LNCaP clone FGC (cell line): ENCODE measurements around the gene RABGAP1L.

Source experiments
- DNase-seq: peaks from one replicate; pipeline ENCODE4 v3.0.0-alpha.2; 2011; ENCODE audit warnings: low read depth
- H3K4me3 ChIP-seq: 2 replicates; pipeline ENCODE4 v1.5.1; 2011; ENCODE audit warnings: mild to moderate bottlenecking, low read depth, low read length, control low read depth
- CTCF ChIP-seq: IDR thresholded peaks from 2 replicates; pipeline ENCODE4 v1.5.1; 2012; ENCODE audit warnings: mild to moderate bottlenecking; ENCODE audit not compliant: control insufficient read depth, insufficient read depth; ENCODE audit errors: extremely low read depth

RABGAP1L gene

DNA sequence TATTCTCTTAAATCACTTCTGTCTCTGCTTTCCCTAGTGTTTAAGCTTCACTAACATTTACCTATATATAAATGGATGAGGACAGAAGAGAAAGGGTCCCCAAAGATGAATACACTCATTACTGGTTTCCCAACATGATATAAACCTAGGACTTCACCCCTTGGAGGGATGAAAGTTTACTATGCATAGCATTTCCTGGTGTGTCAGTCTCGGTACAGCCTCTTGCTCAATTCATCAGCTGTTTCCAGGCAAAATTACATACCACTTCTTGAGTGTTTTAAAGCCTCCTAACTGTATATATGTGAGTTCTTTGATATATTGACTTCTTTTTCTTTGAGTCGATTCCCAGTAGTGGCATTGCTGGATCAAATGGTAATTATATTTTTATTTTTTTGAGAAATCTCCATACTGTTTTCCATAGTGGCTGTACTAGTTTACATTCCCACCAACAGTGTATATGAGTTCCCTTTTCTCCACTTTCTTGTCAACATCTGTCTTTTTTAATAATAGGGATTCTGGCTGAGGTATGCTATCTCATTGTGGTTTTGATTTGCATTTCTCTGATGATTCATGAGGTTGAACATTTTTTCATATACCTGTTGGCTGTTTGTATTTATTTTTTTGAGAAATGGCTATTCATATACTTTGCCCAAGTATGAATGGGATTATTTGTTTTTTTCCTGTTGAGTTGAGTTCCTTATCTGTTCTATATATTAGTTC, 581.1 kb downstream of the RABGAP1L start:
- DNase-seq, result no peak
- no peak for TF ChIP-seq CTCF
- H3K4me3 ChIP-seq, result no peak overlapping the region

GRCh38 chr1:174742805-174743653, 583.7 kb downstream of the RABGAP1L start:
- no peak overlapping the region for H3K4me3 ChIP-seq
- no peak for DNase-seq
- no peak for TF ChIP-seq CTCF

DNA sequence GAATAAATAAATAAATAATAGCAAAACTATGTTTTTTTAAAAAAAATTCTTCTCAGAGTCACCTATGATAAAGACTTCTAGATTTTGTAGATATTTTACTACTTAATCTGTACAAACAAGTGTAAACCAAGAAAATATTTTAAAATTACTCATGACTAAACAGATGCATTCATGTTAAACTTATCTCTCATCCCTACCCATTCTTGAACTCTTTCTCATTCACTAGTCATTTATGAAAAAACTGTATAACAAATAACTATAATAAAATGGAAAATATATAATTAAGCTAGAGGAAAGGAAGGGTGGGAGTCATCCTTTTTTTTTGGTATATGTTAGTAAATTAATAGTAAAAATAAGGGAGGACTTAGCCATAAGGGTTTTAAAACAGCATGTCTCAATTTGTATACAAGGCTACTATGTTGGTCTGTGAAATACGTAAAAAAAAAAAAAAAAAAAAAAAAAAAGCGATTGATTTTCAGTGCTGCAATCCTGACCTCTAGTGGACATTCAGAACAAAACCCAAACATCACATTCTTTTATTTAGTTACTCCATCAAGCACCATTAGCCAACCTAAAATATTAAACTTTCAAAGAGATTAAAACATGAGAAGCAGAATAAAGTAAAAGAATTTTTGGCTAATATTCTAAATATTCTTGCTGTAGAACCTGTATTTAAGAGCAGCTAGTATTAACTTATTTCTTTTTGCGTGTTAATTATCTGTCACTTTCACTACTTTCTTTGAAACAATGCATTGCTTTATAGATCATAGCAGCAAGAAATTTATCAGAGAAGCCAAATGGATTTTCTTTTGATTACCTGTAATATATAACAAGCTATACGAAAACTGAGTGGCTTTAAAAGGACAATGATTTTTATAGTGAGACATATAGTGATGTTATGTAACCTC, 584.6 kb downstream of the RABGAP1L start:
- peak; percentile 17 for DNase-seq
- peak; percentile 61 for TF ChIP-seq CTCF
- H3K4me3 ChIP-seq, result no peak overlapping the region

DNA sequence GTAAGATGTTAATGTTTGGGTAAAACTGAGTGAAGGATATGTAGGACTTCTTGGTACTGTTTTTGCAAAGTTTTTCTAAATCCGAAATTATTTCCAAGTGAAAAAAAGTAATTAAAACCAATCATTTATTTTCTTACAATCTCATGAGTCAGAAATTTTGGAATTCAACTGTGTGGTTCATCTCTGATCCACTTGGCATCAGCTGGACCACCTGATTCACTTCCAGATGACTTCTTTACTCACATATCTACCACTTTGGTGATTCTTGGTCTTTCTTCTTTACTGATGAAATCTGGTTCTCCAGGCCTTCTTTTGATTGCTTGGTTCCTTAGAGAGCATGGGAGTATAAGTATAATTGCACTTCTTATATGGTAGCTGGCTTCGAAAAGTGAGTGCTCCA, 585.6 kb downstream of the RABGAP1L start:
- no peak for DNase-seq

DNA sequence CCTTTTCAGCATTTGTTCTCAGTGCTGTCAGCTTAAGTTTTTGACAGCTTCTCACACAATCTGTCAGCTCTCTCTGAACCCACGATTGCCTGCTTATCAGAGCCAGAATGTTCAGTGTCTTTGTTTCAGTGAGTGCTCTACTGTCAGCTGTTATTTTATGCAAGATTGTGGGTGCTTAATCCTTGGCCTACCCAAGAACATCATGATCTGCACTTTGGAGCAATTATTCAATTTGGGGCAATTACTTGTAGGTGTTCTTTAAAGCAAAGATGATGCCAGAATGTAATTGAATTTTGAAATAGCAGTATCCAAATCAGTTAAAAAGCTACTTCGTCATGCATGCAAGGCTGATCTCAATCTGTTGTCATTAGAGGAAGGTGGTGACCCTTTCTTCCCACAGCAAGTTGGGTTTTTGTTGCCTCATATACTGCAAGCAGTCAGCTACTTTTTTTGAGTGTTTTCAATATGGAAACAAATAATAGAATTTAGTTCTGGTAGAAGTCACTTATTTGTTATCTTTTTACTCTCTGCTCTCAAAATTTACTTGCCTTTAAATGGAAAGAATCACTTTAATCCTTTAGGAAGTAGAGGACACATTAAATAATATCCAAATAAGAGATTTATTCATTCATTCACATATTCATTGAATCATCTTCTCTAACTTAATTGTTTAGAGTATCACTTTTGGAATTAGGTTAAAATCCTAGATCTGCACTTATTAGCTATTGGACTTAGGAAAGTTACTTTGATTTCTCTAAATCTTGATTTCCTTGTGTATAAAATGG, 586.9 kb downstream of the RABGAP1L start:
- DNase-seq, result no peak
- H3K4me3 ChIP-seq, result no peak overlapping the region
- TF ChIP-seq CTCF, result no peak

More for the DNA sequence above, 585.6 kb downstream of the RABGAP1L start:
- H3K4me3 ChIP-seq, result no peak overlapping the region
- TF ChIP-seq CTCF, result no peak

DNA sequence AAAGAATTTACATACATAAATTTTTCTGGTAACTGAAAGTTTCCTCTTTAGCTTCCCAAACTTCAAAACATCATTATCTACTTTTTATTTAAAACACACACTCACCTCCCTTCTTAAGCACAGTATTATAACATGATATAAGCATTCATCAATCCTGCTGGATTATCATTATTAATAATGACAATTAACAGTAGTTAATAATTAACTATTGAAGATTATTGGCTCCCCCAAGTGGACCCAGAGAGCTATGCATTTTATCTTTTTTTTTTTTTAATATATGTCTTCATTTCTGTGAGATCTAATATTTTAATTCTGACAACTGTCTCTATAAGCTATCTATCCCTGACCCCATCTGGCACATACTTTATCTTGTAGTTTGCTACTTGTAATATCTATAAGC, 588.3 kb downstream of the RABGAP1L start:
- TF ChIP-seq CTCF, result peak; percentile 16; the same call in 1 of the 2 replicates
- no peak overlapping the region for H3K4me3 ChIP-seq
- no peak for DNase-seq
